ENCODE data around the gene IL16. TPM values are rescaled to one million over a fixed set of nuclear protein-coding genes. Genes with fewer than 3 reads are reported as not detected.

The IL16 gene
- total and polyA plus RNA-seq, 9 of the 15 experiments (the other 6 are each of a cell fraction or from before 2014, with no cell fraction given): 1.4 to 18.8 (median 10.6) TPM

DNA sequence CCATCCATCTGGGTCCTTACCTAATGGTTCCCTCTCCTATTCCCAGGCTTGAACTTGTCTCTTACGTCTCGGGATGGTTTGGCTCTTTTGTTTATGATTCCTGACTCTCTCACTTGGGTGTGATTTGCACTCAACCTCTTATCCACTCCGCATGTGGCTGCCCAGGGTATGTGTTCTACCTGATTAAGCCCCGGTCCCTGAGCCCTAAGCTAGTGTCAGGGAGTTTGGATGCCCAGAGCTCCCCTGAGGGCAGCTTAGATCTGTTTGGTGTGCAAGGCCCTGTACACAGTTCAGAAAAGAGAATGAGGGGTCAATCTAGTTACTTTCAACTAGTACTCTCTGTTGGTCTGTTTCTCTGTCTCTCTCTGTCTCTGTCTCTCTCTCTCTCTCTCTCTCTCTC lies 143.2 kb downstream of the IL16 start:
- no peaks in the 10 kb centered on the region for H3K9me3 ChIP-seq (replicated peaks; ENCODE audit: control insufficient read depth, insufficient read depth, low read depth, low read length)
- no peak for TF ChIP-seq ETV1 (tag; conservative IDR thresholded peaks at IDR 0.05; ENCODE audit: low read depth)
- TF ChIP-seq SLC30A9 (CRISPR knock-in tag; IDR thresholded peaks at IDR 0.05): no peak
- TF ChIP-seq, protein P1, sequence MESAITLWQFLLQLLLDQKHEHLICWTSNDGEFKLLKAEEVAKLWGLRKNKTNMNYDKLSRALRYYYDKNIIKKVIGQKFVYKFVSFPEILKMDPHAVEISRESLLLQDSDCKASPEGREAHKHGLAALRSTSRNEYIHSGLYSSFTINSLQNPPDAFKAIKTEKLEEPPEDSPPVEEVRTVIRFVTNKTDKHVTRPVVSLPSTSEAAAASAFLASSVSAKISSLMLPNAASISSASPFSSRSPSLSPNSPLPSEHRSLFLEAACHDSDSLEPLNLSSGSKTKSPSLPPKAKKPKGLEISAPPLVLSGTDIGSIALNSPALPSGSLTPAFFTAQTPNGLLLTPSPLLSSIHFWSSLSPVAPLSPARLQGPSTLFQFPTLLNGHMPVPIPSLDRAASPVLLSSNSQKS (CRISPR knock-in tag; IDR thresholded peaks at IDR 0.05): no peak
- TF ChIP-seq MGA (IDR thresholded peaks at IDR 0.05): no peak
- TF ChIP-seq MLX (CRISPR knock-in tag; conservative IDR thresholded peaks at IDR 0.05): no peak
- TF ChIP-seq PPARD (CRISPR knock-in tag; IDR thresholded peaks at IDR 0.05): no peak
- TF ChIP-seq ADNP (tag; IDR thresholded peaks at IDR 0.05): no peak
- no peak for TF ChIP-seq BDP1 (IDR thresholded peaks at IDR 0.05; ENCODE audit: insufficient read depth, insufficient read length)
- no peak for TF ChIP-seq MAFF (IDR thresholded peaks at IDR 0.05; ENCODE audit: low read length)
- TF ChIP-seq ZNF324 (CRISPR knock-in tag; IDR thresholded peaks at IDR 0.05): no peak
- no peak for TF ChIP-seq GABPB1 (CRISPR knock-in tag; IDR thresholded peaks at IDR 0.05)

More for the DNA sequence above, 143.2 kb downstream of the IL16 start:
- FAIRE-seq (no peak), DNase-seq (ENCODE audit: extremely low read depth in 1 of 4, low spot score in 3 of 4) (no peak), ATAC-seq (no peak)
- in situ Hi-C loops (cut with MboI): no loop called here
- CTCF ChIA-PET (ENCODE audit: low intra/inter-chr PET ratio): no interaction called here
- H3K79me2 ChIP-seq (ENCODE audit: control insufficient read depth, insufficient read depth, low read length): no peaks in the 10 kb centered on the region
- 13% methylated on average over 4 of the region's 4 CpGs for WGBS (ENCODE audit: insufficient coverage, low coverage, missing lambda C conversion rate)
- H2AFZ ChIP-seq (ENCODE audit: low read depth, low read length): no peak overlapping the region
- no peak overlapping the region for H3K4me3 ChIP-seq
- H3K36me3 ChIP-seq (ENCODE audit: control insufficient read depth, insufficient read depth, low read length): no peaks in the 10 kb centered on the region
- peaks cover 2 to 23% of the 10 kb centered on the region in 2 experiments; a peak in 4 of 5 replicates for H3K27me3 ChIP-seq (ENCODE audit: control insufficient read depth in 2 of 2, insufficient read depth in 2 of 2, low read length in 2 of 2)
- H3K4me1 ChIP-seq (replicated peaks in 1 of 2; ENCODE audit: control insufficient read depth in 2 of 2, insufficient read depth in 2 of 2, low read length in 2 of 2): no peaks in the 10 kb centered on the region
- no peaks in the 10 kb centered on the region for H3K9me1 ChIP-seq (ENCODE audit: control insufficient read depth, insufficient read depth, low read length)
- BruUV-seq (replicated peaks): no TSS peak
- no peaks in the 10 kb centered on the region; the same call in 1 of the 2 replicates for H4K20me1 ChIP-seq (replicated peaks; ENCODE audit: control insufficient read depth, insufficient read depth, low read length)
- H3K4me2 ChIP-seq (ENCODE audit: insufficient read depth, low read length): no peak overlapping the region
- intact Hi-C loops (cut with micrococcal nuclease): no loop called here
- H3K9ac ChIP-seq (ENCODE audit: insufficient read depth in 1 of 2, low read depth in 2 of 2, low read length in 2 of 2): no peak overlapping the region
- H3K27ac ChIP-seq (ENCODE audit: extremely low read depth, low read depth, low read length): no peak overlapping the region
- POLR2A ChIA-PET: no interaction called here
